Muscle layer of duodenum (tissue), 2 donors: ENCODE results near the gene PDZD8.

ENCODE experiments used
- H3K27ac ChIP-seq: one replicate; pipeline ENCODE4 v1.7.0; 2013; ENCODE audit warnings: mild to moderate bottlenecking, low read length
- H3K27me3 ChIP-seq: one replicate; pipeline ENCODE4 v1.7.0; 2013; ENCODE audit warnings: low read depth, mild to moderate bottlenecking, control low read depth, low read length
- H3K36me3 ChIP-seq, 2 donors: one replicate each; pipeline ENCODE4 v1.7.0; 2013; ENCODE audit warnings: low read length in 2 of 2, control low read depth in 1 of 2, mild to moderate bottlenecking in 1 of 2; ENCODE audit not compliant: insufficient read depth in 2 of 2, control insufficient read depth in 1 of 2
- H3K4me1 ChIP-seq, 2 donors: one replicate each; pipeline ENCODE4 v1.7.0; 2013; ENCODE audit warnings: low read length in 2 of 2, mild to moderate bottlenecking in 2 of 2, control low read depth in 1 of 2, moderate library complexity in 1 of 2; ENCODE audit not compliant: insufficient read depth in 2 of 2, control insufficient read depth in 1 of 2
- H3K4me3 ChIP-seq, 2 donors: one replicate each; pipeline ENCODE4 v1.7.0; 2013; ENCODE audit warnings: low read length in 2 of 2, low read depth in 1 of 2, mild to moderate bottlenecking in 1 of 2
- H3K9me3 ChIP-seq, 2 donors: one replicate each; pipeline ENCODE4 v1.7.0; 2013; ENCODE audit warnings: low read length in 2 of 2, control low read depth in 1 of 2, mild to moderate bottlenecking in 1 of 2; ENCODE audit not compliant: control insufficient read depth in 1 of 2
- donor health status: healthy.

Gene PDZD8

DNA sequence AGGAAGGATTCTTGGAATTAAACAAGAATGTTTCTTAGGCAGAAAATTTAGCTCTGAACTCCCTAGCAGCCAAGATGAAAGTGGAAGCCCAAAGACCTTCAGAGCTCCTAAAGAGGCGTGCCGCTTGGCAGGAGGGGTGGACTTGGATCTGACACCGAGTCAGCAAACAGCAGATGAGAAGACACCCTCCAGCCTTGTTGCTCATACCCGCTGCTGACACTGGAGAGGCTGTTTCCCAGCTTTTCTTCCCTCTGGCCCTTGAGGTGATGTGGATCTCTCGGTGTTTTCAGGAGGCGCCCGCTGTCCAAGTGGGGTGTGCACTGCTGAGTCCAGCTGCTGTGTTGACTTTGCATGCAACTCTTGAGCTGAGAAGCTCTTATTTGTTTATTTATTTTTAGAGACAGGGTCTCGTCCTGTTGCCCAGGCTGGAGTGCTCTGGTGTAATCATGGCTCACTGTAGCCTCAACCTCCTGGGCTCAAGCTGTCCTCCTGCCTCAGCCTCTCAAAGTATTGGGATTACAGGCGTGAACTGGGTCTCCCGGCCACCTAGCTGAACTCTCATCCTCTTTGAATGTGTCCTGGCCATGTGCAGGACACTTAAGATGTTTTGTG lies 112.8 kb downstream of the PDZD8 start:
- H3K4me3 ChIP-seq, result no peak overlapping the region
- no peaks in the 10 kb centered on the region for H3K4me1 ChIP-seq
- H3K27ac ChIP-seq, result no peak overlapping the region
- no peaks in the 10 kb centered on the region for H3K36me3 ChIP-seq
- H3K27me3 ChIP-seq, result peaks cover 8% of the 10 kb centered on the region
- H3K9me3 ChIP-seq, result no peaks in the 10 kb centered on the region

DNA sequence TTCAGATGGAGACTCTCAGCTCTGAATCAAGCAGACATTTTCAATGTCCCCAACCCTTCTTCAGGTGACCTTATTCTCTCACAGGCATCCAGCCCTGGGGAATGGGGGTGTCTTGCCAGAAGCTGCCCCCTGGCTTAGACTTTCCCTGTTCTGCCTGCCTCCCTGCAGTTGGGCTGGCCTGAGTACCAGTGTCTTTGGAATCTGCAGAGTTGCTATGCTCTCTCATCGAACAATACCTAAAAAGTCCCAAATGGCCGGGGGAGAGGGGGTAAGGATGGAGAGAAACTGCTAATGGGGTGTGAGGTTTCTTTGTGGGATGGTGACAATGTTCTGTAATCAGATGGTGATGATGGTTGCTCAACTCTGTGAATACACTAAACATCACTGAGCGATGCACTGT lies 113.7 kb downstream of the PDZD8 start:
- Histone ChIP-seq H3K27me3 (peaks cover 8% of the 10 kb centered on the region), H3K36me3 (no peaks in the 10 kb centered on the region), H3K4me3 (no peak overlapping the region), H3K4me1 (no peaks in the 10 kb centered on the region), H3K27ac (no peak overlapping the region), H3K9me3 (no peaks in the 10 kb centered on the region)

DNA sequence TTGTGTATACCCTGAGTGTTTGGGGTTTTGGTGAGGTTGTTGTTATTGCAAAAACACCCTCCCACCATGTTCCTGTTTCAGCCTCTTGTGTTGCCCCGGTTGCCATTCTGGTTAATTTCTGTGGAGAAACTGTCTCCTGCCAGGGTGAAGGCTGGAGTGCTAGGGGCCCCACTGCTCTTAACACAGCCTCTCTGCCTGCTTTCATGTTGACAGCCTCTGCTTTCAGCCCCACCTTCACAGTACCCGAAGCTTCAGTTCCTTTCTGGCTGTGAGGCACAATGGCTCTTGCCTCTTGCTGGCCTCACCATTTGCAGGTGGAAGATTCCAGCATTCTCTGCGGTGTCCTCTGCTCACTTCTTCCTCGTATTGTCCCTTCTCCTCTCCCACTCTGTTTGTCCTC lies 115.2 kb downstream of the PDZD8 start:
- Histone ChIP-seq H3K36me3 (no peaks in the 10 kb centered on the region), H3K4me1 (no peaks in the 10 kb centered on the region), H3K27me3 (peaks cover 8% of the 10 kb centered on the region), H3K4me3 (no peak overlapping the region), H3K9me3 (no peaks in the 10 kb centered on the region), H3K27ac (no peak overlapping the region)

DNA sequence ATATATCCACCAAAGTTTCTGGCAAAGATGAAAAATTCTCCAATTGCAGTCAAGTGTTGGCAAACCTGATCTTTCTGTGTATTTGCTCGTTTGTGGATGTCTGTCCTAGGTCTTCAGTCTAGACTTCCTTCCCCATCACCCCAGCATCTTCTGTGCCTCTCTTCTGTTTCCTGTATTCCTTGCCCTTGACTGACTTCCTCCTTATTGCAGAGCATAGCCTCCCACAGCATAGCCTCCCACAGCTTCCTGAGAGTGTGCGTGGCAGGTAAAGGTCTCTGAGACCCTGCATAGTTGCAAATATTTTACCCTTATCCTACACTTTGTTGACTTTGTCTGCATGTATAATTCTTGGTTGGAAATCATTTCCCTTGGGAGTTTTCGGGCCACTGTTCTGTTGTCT lies 116.0 kb downstream of the PDZD8 start:
- H3K9me3 ChIP-seq, result no peaks in the 10 kb centered on the region
- H3K27ac ChIP-seq, result no peak overlapping the region
- H3K36me3 ChIP-seq, result no peaks in the 10 kb centered on the region
- no peaks in the 10 kb centered on the region for H3K4me1 ChIP-seq
- H3K4me3 ChIP-seq, result no peak overlapping the region
- H3K27me3 ChIP-seq, result peaks cover 8% of the 10 kb centered on the region

DNA sequence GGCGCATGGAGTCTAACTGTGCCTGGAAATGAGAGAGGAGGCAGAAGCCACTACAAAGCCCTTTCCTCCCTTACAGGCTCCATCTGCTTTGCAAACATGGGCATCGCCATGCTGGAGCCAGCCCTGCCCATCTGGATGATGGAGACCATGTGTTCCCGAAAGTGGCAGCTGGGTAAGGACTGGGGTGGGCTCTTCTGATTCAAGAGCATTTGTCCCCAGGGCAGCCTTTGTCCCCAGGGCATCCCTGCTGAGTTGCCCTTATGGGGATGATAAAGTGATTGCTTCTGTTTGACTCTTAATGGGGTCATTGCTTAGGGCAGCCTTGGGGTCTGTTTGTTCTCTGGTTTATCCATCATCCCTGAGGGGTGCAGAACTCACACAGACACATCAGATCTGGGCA lies 117.5 kb downstream of the PDZD8 start:
- Histone ChIP-seq H3K27ac (no peak overlapping the region), H3K9me3 (no peaks in the 10 kb centered on the region), H3K36me3 (no peaks in the 10 kb centered on the region), H3K27me3 (peaks cover 8% of the 10 kb centered on the region), H3K4me1 (no peaks in the 10 kb centered on the region), H3K4me3 (no peak overlapping the region)

DNA sequence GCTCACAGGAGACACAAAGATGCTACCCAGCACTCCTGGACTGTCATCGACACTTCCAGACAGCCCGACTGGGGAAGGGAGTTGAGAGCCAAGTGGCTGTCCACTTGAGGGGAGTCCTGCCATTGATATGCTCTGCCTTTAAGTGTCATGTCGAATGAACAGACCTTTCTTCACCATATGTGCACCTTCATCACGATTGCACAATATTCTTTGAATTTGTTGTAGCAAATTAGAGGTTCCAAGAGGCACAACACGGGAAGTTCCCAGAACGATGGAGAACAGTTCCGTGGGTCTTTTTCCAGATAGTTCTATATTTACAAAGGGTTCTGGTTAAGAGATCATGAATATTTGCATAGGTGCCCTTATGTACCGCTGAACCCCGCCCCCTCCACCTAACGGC lies 118.3 kb downstream of the PDZD8 start:
- Histone ChIP-seq H3K27ac (no peak overlapping the region), H3K4me1 (no peaks in the 10 kb centered on the region)

DNA sequence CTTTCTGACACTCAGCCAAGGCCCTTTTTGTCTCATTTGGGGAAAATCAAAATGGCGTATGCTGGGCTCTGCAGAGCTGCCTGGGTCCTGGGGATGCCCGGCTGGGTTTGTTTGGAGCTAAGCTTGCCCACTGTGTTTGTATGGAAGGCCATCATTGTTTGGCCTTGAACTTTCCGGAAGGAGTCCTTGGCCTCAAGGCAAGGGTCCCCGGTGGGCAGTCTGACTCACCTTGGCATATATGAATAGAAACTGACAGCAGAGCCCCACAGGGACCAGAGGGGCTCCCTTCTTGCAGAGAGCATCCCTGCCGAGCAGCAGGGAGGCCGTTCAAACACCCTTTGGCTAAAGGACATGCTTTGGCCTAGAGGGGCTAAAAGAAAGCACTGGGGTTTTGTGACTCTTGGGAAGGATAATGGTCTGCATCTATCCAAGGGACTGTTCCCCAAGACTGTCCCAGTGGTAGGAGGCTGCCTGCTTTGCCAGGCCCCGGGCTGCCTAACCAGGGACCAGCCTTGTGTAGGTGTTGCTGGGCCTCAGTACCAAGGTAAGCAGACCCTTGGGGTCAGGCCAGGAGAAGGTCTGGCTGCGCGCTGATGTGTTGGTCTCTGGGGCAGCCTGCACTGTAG lies 119.3 kb downstream of the PDZD8 start:
- no peak overlapping the region for H3K4me3 ChIP-seq
- H3K9me3 ChIP-seq, result no peaks in the 10 kb centered on the region
- no peaks in the 10 kb centered on the region for H3K4me1 ChIP-seq
- no peak overlapping the region for H3K27ac ChIP-seq
- H3K36me3 ChIP-seq, result no peaks in the 10 kb centered on the region
- H3K27me3 ChIP-seq, result peaks cover 3% of the 10 kb centered on the region

More for the DNA sequence above, 118.3 kb downstream of the PDZD8 start:
- H3K4me3 ChIP-seq, result no peak overlapping the region
- no peaks in the 10 kb centered on the region for H3K9me3 ChIP-seq
- H3K36me3 ChIP-seq, result no peaks in the 10 kb centered on the region
- H3K27me3 ChIP-seq, result peaks cover 3% of the 10 kb centered on the region

DNA sequence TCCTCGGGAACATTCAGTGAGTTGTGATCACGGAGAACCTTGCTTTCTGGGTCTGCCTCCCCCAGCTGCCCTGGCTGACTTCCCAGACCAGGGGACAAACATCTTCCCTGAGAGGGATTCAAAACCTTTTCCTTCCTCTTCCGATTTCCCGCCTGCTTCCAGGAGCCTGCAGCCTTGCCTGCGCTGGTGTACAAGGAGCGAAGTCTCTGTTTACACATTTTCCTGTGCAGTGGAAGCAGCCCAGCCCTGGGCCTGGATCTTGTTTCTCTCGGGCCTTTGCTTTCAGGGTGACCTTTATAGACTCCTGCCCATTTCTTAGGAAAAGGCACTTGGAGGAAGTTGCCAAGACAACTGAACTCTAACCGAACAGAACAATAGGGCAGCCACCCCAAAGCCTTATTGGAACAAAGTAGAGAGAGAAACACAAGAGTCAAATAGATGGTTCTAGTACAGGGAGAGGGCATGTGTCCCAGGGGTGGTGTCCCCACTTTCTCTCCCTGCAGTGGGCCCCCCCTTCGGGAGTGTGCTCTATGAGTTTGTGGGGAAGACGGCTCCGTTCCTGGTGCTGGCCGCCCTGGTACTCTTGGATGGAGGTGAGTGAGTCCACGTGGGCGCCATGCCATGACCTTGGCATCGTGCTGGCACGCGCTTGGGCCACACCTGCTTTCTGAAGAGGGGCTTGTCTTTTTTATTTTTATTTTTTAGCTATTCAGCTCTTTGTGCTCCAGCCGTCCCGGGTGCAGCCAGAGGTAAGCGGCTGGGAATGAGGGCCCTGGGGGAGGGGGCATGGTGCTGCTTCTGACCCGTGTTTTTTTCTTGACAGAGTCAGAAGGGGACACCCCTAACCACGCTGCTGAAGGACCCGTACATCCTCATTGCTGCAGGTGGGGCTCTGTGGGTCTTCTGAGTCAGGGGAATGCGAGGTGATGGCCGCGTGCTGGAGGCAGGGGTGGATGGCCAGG lies 120.2 kb downstream of the PDZD8 start:
- no peak overlapping the region for H3K27ac ChIP-seq
- H3K9me3 ChIP-seq, result no peaks in the 10 kb centered on the region
- H3K27me3 ChIP-seq, result peaks cover 3% of the 10 kb centered on the region
- H3K4me1 ChIP-seq, result no peaks in the 10 kb centered on the region
- no peaks in the 10 kb centered on the region for H3K36me3 ChIP-seq
- H3K4me3 ChIP-seq, result no peak overlapping the region

DNA sequence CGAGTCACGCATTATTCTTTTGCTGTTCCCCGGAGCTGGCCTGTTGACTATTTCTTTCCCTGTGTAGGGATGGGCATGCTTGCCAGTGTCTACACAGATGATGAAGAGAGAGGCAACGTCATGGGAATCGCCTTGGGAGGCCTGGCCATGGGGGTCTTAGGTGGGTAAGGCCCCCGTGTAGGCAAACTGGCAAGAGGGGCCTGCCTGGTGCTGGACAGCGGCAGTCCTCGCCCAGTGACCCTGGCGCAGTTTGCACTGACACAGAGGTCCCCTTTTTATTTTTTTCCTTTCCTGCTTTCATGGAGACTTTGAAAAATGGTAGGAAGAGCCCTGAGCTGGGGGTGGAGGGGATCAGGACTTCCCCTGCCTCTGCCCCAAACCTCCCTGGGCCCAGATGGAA lies 120.9 kb downstream of the PDZD8 start:
- H3K36me3 ChIP-seq, result no peaks in the 10 kb centered on the region
- H3K27ac ChIP-seq, result no peak overlapping the region
- H3K4me3 ChIP-seq, result no peak overlapping the region
- H3K27me3 ChIP-seq, result peaks cover 2% of the 10 kb centered on the region
- H3K9me3 ChIP-seq, result no peaks in the 10 kb centered on the region
- H3K4me1 ChIP-seq, result no peaks in the 10 kb centered on the region

DNA sequence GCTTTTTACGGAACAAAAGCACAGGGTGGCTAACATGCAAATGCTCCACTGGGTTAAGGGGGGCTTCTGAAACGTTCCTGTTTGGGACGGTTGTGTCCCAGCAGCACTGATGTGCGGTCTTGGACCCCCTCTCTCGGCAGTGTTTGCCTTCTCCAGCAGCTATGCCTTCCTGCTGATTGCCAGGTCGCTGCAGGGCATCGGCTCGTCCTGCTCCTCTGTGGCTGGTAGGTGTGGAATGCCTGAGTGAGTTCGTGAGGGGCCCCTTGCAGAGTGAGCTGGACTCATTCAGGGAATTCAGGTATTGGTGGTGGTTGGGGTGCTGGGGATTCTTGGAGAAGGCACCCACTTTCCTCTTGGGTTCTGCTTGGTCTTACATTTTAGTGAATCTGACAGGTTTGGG lies 121.3 kb downstream of the PDZD8 start:
- no peaks in the 10 kb centered on the region for H3K27me3 ChIP-seq
- H3K9me3 ChIP-seq, result no peaks in the 10 kb centered on the region
- no peaks in the 10 kb centered on the region for H3K36me3 ChIP-seq
- no peak overlapping the region for H3K4me3 ChIP-seq
- H3K4me1 ChIP-seq, result no peaks in the 10 kb centered on the region
- H3K27ac ChIP-seq, result no peak overlapping the region

DNA sequence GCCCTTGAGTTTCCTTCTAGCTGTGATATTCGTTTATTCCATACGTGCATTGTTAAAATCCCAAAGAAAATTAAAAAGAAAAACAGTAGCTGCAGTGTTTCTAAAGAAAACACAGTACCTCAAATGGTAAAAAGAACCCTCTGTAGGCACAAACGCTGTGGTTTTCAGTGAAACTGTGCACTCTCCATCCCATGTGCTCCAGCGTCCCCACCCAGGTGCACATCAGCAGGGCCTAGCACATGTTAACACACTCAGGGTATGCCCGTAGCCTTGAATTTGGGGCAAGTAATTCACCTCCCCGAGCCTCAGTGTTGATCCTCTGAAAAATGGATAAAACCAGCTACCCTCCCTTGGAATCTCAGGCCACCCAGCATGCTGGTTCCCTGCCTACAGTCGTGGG lies 124.8 kb downstream of the PDZD8 start:
- H3K4me1 ChIP-seq, result no peaks in the 10 kb centered on the region
- no peaks in the 10 kb centered on the region for H3K27me3 ChIP-seq
- no peaks in the 10 kb centered on the region for H3K36me3 ChIP-seq
- H3K27ac ChIP-seq, result no peak overlapping the region
- no peak overlapping the region for H3K4me3 ChIP-seq
- no peaks in the 10 kb centered on the region for H3K9me3 ChIP-seq
